ENCODE data around the gene SPSB3.
A peak's percentile ranks its signal among the peaks of the same experiment; 100 is the strongest.

The SPSB3 gene

DNA sequence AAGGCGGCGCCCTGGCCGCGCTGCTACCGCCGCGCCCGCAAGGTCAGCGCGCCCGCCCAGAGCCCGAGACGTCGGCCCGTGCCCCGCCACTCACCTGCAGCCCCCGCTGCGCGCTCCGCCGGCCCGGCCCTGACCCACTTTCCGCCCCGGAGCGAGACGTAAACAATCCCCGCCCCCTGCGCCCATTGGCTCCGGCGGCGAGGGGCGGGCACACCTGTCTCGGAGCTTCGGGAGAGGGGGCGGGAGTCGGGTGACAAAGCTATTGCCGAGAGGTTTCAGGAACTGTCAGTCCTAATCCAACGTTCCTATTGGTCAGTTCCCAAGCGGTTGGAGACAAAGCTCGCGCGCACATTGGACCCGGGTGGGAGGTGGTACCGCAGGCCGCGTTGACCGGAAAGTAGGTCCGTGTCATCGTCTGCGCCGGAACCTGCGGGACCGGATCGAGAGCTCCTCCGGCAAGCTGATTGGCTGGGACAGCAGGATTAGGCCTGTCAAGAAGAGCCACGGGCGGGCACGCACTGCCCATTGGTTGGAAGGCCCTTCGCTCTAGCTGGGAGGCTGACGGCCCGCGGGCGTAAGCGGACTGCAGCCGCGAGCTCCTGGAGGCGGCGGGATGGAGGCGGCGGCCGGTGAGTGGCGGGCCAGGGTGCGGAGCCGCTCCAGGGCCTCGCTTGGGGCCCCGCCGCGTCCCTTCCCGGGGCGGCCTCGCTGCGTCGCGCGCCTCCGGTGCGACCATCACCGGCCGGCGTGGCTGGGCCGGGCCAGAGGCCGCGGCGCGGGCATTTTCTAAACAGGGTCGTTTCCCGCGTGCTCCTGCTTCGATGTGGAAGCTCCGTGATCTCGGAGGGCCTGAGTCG is at the start of gene SPSB3, which contains the start of gene NUBP2:
Gene SPSB3 (minus strand): TSS at position 164 of the 857 bp plus-strand sequence. CDS start 1,088 bp downstream, outside the sequence.
Gene NUBP2 (plus strand): TSS at position 553 of the 857 bp plus-strand sequence. CDS start 61 bp downstream, at position 614.
- DNase-seq, result peak; percentile 100

DNA sequence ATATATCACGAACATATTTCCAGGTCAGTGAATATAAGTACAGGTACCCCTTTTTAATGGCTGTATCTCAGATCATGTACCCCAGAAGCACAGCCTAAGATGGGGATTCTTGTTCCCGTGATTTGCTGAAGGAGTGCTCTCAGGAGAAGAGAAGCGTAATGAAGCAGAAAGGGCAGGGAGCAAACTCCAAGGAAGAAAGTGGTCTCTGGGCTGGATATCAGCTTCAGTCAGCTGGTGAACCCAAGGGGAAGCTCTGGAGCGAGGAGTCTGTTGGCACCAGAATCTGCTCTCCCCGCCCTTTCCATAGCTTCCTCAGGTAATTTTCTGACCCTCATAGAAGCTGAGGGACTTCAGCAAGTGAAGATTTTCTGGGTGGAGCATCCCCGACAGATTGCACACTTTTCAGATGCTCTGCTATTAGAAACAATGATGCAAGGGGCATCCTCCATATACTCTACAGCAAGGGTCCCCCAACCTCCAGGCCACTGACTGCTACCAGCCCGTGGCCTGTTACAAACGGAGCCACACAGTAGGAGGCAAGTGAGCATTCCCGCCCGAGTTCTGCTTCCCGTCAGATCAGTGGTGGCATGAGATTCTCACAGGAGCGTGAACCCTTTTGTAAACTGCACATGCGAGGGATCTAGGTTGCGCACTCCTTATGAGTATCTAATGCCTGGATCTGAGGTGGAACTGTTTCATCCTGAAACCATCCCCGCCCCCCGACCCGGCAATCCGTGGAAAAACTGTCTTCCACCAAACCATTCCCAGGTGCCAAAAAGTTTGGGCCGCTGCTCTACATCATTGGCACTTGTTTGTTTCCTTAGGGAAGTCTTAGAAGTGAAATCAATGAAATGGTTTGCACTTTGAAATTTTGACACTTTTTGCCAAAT is 49.1 kb upstream of the SPSB3 start:
- no peak for DNase-seq

DNA sequence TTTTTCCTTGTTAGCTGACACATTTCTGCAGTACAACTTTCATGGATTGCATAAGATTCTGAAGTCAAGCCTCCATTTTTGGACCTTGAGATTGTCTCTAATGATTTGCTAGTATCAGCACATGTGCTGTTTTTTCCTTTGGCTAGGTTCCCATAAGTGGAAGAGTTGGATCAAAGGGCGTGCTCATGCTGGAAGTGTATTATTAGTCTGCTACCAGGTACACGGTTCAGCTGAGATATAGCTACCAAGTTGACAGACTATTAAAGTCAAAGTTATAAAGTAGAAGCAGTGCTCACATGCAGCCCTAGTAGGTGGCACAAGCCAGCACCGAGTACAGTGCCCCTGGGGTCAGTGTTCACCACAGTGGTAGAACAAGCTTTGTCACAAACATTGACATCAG is 47.8 kb upstream of the SPSB3 start:
- DNase-seq, result no peak

DNA sequence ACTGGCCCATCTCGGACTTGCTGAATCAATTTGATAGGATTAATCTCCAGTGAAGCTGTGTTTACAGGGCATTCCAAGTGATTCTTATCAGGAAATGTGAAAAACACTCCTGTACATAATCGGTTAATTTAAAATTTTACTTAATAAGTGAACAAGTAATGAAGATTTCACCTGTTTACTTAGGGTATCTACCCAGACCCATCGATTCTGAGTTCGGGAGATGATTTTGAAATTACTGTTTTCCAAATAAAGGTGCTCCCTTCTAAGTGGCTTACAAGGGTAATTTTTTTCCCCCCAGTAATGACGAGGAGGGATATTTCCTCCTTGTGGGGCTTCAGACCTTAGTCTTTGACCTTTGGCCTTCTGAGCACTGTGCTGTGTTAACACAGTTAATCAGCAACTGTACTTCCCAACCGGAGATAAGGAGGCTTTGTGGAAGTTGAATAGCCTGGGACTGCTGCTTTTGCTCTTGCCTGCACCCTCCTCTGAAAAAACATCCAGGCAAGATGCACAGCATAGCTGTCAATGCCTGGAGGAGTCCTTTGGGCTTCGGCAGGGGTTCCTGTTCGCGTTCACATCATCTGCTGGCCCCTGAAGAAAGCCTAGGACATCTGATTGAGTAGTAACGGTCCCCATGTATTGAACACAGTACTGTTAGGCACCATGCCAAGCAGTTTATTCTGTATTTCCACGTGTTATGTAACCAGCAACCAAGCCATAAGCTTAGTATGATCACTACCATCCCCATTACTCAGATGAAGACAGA is 46.5 kb upstream of the SPSB3 start:
- no peak for DNase-seq

DNA sequence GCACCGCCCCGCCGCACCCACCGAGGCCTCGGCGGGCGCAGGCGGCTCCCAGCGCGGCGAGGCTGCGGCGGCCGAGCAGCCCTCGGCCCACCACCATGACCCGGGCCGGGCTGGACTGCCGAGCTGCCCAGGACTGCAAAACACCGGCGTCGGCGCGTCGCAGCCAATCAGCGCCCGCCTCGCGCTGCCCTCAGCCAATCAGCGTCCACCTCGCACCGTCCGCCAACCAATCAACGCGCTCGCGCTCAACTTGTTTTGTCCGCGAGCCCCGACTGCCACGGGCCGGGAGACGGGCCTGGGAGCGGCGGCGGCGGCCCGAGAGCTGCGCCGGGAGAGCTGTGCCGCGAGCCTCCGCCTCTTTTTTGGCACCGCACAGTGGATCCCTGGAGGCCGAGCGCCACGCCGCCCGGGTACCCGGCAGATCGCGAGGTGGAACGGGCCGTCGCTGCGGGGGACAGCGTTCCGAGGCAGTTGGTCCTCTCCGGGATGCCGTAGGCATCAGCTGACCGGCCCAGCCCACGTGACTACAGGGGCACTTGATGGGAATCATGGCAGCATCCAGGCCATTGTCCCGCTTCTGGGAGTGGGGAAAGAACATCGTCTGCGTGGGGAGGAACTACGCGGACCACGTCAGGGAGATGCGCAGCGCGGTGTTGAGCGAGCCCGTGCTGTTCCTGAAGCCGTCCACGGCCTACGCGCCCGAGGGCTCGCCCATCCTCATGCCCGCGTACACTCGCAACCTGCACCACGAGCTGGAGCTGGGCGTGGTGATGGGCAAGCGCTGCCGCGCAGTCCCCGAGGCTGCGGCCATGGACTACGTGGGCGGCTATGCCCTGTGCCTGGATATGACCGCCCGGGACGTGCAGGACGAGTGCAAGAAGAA is 44.6 kb upstream of the SPSB3 start, which contains the start of the genes FAHD1 and HAGH:
Gene FAHD1 (plus strand): TSS at position 516 of the 883 bp plus-strand sequence. CDS start 33 bp downstream, at position 549.
Gene HAGH (minus strand): TSS at position 135 of the 883 bp plus-strand sequence. CDS start 38 bp downstream, at position 97.
- peak; percentile 85 for DNase-seq

DNA sequence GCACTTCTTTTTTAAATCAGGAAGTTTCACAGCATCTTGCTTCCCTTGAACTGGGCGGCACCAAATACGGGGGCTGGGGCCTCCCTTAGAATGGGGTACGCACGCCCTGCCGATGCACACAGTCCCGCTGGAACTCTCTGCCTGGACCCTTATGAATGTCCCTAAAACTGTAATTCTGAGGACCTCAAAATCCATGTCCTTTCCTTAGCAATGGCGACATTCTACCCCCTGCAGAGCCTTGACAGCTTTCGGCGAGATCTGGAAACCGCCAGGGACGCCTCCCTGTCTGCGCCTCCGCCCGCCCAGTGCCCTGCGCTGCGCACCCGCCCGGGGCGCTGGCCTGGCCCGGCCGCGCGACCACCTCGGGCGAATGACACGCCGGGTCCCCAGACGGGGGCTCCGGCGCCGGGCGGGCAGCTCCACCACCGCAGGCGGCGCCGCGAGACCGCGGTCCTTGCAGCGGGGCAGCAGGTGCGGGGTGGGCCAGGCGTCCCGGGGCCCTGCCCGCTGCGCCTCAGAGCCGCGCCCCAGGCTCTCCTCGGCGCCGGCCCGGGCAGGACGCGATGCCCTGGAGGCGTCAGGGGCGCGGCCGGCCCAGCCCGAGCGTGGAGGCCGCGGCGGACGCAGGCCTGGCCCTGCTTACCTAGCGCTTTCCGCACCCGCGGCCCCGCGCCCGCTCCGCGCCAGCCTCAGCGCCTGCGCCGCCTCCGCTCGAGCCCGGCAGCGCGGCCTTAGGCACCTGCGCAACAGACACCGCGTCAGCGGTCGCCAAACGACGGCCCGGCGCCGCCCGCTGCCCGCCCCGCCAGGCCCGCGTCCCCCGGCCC is 43.7 kb upstream of the SPSB3 start:
- no peak for DNase-seq

DNA sequence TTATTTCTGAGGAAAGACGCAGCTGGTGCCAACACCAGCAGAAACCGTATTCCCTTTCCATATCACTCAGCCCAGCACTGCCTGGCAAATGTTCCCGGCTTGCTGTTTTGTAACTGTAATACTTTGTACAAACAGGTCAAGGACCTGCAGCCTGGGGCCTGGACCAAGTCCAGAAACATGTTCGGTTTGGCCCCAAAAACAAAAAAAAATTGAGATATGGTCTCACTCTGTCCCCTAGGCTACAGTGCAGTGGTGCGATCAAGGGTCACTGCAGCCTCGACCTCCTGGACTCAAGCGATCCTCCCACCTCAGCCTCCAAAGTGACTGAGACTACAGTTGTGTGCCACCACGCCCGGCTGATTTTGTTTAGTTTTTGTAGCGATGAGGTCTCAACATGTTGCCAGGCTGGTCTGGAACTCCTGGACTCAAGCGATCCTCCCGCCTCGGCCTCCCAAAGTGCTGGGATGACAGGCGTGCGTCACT is 43.1 kb upstream of the SPSB3 start:
- no peak for DNase-seq

DNA sequence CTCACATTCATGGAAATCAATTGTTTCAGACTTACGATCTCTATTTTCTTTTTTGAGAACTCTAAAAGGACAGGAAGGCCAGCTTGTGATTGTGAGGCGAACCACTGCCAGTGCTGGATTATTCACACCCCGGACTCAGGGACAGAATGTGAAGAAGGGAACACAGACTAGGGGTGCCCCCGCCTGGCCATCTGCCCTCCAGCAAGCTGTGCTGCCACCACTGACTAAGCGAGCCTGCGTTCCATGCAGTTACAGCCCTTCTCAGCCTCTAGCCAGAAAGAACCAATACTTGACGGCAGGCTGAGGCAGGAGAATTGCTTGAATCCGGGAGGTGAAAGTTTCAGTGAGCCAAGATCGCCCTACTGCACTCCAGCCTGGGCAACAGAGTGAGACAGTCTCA is 41.5 kb upstream of the SPSB3 start:
- DNase-seq, result no peak

DNA sequence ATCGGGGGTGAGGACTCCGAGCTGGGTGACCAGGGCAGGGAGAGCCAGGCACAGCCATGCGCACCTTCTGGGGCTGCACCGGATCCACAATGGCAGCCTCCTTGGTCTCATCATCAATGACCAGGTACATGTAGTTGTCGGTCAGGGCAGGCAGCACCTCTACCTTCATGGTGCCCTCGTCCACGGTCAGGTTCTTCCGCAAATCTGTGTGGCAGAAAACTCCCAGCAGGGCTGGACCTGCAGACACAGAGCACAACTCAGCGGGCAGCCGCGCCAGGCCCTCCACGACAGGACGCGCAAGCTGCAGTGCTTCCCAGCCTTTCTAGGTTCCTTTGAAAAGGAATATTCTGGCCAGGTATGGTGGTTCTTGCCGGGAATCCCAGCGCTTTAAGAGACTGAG is 40.4 kb upstream of the SPSB3 start:
- no peak for DNase-seq

DNA sequence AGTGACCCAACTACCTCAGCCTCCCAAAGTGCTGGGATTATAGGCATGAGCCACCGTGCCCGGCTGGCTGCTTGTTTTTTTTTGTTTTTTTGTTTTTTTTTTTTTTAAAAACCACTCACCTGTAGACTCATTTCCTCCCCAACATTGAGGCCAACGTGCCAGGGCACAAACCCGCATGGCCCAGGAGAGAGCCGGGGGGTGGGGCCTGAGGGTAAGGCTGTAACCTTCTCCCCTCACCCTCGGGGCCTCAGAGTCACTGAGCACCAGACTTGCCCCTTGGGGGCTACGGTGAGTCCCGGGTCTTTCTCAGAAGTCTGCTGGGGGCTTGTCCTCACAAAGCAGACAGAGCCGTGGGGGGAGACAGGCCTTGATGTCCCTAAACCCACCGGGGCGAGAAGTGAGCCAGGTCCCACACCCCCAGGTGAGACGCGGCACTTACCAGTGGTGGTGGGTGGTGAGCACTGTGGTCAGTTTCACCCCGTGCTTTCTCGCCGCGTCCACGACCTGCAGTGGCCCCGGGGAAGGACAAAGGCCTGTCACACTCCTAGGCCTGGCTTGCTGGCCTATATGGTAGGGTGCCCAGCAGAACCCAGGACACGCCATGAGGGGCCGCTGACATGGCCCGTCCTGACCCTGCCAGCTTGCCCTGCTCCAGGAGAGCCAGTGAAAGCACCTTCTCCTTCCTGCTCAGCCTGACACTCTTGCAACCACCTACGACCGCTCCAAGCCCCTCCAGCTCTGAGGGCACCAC is 39.7 kb upstream of the SPSB3 start:
- no peak for DNase-seq

DNA sequence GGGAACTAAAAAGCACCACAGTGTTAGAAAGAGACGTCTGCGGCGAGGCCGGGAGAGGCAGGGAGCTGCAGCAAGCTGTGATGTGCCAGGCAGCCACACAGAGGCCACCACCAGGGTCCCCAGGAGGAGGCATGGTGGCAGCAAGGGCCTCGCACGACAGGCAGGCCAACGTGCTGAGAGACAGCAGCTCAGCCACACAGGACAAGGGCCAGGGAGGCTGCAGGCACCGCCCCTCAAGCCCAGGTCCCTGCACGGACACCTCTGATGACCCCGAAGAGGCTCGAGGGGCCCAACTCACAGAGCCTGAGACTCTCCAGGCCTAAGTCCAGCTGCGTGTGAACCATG is 38.5 kb upstream of the SPSB3 start:
- DNase-seq, result no peak

DNA sequence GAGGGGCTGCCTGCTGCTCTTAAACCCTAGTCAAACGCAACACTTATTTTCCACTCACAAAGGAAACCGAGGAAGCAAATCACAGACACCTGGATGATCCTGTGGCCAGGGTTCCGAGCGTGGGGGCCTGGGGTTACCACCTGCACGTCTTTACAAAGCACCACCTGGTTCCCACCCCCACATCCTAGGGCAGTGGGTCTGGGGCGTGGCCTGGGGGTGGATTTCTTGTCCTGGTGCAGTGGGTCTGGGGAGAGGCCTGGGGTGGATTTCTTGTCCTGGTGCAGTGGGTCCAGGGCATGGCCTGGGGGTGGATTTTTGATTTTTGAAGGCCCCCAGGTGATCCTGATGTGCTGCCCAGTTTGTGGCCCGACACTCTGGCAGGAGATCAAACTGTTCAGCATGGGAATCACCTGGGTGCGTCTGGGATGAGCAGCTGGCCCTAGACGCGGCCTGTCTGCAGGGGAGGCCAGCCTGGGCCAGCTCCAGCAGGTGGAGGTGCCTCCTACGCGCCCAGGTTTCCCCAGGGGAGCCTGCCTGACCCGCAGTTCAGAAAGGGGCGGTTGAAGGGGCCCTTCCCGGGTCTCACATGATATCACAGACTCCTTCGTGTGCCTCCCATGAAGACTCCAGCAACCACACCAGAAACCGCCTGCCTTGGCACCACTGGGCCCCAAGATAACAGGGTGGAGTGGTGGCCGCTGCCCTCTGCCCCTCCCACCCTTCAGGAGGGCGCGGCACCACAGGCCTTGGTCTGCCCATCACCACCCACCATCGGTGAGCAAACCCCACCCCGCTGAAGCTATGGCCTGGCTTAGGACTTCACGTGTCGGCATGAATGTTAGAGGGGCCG is 38.0 kb upstream of the SPSB3 start:
- no peak for DNase-seq

DNA sequence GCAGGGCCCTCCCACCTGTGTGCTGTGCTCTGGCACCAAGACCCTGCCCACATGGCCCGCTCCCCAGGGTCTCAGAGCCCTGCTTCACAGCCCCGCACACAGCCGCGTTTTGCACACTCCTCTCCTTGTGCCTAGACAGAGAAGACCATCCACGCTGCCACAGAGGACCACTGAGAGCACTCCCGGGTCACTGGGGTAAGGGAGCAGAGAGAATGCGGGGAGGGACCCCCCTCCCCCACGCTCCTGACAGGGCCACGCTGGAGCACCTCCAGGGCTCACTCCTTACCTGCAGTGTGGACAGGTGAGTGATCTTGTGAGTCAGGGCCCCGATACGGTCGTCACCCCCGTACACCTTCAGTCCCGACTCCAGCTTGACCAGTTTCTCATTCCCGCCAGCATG is 37.2 kb upstream of the SPSB3 start:
- DNase-seq, result no peak

DNA sequence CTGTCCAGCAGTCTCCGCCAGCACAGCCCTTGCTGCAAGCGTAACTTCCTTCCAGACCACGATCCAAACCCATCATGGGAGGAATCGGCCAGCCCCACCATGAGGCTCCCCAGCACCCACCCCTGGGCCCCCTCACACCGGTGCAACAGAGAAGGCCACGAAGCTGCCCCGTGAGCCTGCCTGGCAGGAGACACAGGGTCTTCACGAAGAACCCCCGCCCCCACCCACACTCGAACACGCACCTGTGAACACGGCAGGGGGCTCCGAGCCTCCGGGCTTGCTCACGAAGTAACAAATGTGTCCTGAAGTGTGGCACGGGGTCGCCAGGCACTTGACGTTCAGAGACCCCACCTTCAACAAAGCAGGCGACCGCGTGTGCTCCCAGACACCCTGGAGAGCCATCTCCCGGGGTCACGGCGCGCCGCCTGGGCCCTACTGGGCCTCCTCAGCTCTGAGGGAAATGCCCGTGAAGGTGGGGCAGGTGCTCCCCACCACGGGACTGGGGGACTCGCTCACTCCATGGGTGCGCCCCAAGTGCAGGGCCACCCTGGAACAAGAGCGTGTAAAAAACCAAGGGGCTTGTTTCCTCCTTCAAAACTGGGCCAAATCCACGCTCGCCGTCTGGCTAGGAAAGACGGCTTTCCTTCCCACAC is 36.6 kb upstream of the SPSB3 start:
- DNase-seq, result no peak

DNA sequence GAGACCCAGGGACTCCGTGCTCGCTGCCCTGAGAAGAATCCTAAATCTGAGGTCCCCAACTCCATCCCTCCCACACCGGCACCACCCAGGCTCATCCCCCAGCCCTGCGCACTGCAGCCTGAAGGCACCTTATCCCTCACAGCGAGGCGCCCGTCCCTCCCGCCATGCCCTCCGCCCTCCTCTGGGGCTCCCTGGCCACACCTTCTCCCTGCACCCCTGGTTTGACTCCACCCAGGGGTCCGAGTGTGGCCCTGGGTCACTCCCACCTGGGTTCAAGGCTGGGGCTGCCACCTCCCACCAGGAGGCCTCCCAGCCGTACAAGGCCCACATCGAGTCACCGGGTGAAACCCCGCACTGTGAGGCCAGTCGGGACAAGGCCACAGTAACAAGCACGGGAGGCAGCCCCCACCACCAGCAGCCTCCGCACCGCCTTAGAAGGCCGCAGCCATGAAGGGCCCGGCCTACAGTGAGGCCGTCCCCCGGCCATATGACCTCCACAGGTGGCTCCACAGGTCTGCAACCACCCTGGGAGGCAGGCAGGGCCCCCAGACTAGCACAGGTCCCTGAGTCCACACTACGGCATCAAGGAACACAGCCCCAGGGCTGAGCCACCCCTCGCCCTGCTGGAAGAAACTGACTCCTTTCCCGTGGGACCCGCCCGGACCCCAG is 36.0 kb upstream of the SPSB3 start:
- DNase-seq, result no peak

DNA sequence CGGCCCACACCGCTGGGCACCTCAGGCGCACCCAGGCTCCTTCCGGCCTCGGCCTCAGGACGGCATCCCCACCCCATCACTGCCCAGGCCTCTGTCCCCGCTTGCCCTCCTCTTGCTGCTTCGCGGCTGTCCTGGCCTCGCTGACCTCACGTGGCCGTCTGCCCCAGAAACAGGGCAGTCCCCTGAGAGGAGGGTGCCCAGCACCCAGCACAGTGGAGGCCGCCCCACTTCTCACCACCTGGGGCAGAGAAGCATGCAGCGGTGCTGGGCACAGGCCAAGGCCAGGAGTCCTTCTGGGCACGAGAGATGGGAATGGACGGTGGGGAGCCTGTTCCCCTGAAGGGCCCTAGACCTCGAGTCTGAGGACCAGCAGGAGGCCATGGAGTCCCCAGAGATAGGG is 35.3 kb upstream of the SPSB3 start:
- DNase-seq, result no peak

DNA sequence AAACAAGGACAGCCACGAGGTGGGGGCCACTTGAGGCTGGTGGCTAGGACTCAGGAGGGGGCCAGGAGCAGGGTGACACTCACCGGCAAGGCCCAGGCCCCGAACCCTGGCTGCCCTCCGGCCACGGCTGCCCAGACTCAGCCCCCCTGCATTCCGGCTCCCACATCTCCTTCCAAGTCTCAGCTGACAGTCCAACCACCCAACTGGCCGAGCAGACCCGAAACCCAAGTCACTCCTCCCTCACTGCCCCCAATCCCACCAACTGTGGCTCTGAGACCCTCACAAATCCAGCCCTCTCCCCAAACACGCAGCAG is 34.9 kb upstream of the SPSB3 start:
- DNase-seq, result no peak

All from T1000 (cell line).